ENCODE data around the gene LINGO3.
A peak's percentile ranks its signal among the peaks of the same experiment; 100 is the strongest.

LINGO3 gene

GRCh38 chr19:2338751-2339643 is 31.0 kb upstream of the LINGO3 start:
- no peak for DNase-seq

DNA sequence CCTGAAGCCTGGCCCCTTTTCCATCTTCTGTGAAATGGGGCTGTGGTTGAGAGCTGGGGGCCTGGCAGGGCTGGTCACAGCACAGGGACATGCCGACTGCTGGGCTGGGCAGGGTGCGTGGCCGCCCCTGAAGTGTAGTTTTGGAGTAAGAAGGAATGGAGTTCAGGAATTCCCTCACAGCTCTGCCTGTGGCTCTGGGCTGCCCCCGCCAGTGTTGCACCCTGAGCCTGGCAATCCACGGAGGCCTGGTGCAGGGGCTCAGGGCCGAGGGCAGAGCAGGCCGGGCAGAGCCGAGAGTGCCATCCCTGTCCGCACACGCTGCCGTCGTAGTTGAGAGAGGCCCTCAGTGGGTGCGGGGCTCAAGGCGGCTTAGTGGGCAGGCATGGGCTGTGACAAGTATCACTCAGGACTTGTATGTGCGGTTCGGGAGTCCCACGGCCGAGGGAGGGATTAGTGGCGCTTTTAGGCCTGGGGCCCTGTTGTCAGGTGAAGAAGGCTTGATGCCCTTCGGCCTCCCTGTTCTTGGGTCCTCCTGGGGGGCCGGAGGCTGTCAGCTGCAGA is 30.2 kb upstream of the LINGO3 start:
- no peak for DNase-seq

GRCh38 chr19:2337329-2337707 is 29.4 kb upstream of the LINGO3 start:
- DNase-seq = peak; percentile 64

DNA sequence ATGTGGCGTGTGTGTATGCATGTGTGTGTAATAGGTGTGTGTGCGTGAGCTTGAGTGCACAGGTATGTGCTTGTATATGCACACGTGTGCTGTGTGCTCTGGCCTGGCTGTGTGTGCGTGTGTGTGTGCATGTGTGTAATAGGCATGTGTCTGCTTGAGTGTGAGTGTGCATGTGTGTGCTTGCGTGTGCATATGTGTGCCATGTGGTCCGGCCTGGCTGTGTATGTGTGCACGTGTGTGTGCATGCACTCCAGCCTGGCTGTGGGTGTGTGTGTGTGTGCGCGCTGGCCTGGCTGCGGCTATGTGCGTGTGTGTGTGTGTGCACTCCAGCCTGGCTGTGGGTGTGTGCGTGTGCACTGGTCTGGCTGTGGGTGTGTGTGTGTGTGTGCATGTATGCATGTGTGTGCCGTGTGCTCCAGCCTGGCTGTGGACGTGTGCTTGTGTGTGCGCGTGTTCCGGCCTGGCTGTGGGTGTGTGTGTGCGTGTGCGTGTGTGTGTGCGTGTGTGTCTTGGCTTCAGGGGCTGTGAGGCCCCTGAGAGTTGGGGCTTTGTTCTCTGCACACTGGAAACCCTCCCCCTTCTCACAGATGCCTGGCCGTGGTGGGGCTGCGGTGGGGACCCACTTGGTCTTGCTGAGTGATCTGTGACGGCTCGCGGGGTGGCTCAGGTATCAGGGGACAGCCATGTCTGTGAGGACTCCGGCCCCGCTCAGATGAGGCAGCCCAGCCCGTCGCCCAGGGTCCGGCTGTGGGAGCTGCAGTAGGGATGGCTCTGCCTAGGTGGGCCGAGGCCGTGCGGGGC is 28.8 kb upstream of the LINGO3 start:
- DNase-seq = no peak

- no peak for DNase-seq
Measured at GRCh38 chr19:2335848-2336247, 27.9 kb upstream of the LINGO3 start.

DNA sequence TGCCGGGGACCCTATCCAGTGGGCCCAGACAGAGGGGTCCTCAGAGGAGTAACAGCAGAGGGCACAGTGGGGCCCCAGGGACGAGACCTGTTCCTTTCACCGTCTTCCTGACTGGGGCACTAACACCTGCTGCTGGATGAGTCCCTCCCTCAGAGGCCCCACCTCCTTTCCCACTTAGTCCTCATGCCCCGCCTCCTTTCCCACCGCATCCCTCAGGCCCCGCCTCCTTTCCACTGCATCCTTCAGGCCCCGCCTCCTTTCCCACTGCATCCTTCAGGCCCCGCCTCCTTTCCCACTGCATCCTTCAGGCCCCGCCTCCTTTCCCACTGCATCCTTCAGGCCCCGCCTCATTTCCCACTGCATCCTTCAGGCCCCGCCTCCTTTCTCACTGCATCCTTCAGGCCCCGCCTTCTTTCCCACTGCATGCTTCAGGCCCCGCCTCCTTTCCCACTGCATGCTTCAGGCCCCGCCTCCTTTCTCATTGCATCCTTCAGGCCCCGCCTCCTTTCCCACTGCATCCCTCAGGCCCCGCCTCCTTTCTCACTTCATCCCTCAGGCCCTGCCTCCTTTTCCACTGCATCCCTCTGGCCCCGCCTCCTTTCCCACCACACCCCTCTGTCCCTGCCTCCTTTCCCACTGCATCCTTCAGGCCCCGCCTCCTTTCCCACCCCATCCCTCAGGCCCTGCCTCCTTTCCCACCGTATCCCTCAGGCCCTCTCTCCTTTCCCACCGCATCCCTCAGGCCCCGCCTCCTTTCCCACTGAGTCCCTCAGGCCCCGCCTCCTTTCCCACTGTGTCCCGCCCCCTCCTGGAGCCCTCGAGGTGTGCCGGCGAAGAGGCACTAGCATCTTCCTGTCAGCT is 27.3 kb upstream of the LINGO3 start:
- DNase-seq = no peak

- no peak for DNase-seq
Measured at GRCh38 chr19:2334426-2334825, 26.5 kb upstream of the LINGO3 start.

GRCh38 chr19:2333807-2334211 is 25.9 kb upstream of the LINGO3 start:
- no peak for DNase-seq

GRCh38 chr19:2333027-2333806 is 25.3 kb upstream of the LINGO3 start:
- no peak for DNase-seq

DNA sequence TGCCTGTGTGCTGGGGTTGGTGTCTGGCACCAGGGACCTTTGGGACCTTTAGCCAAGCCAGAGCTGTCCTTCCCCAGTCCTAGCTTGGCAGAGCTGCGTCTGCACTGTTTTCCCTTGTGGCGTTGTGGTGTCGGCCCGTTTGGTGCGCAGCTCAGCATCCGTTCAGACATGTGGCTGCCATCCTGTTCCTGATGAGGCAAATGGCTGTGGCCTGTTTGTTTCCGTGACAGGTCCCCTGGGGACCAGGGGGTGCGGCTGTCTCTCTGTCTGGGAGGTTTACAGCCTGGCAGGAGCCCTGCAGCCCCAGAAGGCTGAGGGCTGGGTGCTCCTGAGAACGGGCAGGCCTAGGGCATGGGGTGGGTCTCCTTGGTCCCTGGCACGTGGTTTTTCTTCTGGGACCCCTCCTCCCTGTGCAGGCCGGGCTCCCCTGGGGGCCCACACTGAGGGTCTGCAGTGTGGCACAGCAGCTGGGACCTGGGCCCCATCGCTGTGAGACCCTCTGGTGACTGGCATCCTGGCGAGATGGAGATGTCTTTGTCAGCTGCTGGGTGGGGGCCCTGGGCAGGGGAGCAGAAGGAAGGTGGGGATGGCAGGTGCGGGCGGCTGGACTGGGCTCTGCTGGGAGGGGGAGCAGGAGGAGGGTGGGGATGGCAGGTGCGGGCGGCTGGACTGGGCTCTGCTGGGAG is 24.5 kb upstream of the LINGO3 start:
- DNase-seq = no peak

DNA sequence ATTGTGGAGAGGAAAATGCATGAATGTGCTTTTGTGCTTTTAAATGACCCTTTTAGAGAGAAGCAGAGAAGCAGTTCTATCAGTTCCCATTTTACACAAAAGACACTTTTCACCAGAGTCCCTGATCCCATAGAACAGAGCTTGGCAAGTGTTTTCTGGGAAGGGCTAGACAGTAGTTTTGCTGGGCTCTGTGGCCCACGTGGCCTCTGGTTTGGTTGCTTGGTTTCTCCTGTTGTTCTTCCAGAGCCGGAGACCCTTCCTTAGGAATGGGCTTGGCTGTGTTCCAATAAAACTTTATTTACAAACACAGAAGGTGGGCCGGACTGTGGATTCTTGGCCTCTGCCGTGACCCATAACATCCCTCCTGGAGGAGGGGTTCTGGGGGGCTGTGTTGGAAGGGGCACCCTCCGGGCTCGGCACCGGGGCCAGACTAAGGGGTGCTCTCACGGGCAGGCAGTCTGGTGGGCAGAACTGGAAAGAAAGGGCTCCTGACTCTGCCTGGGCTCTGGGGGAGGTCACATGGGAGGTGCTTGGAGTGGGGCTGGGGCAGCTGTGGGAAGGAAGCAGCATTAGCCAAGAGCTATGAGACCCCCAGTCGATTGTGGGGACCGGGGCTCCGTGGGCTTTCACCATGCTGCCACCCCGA is 23.8 kb upstream of the LINGO3 start:
- peak; percentile 76 for DNase-seq

- no peak for DNase-seq
Measured at GRCh38 chr19:2330632-2331284, 22.8 kb upstream of the LINGO3 start.

DNA sequence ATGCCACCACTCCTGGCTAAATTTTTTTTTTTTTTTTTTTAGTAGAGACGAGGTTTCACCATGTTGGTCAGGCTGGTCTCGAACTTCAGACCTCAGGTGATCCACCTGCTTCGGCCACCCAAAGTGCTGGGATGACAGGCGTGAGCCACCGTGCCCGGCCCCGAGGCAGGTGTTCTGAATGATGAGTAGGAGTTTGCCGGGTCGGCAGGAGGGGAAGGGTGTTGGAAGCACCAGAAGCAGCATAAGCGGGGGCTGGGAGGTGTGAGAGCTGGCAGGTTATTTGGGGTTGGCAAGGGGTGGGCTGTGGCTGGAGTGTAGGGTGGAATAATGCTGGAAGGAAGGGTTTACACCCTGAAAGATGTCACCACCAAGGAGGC is 22.3 kb upstream of the LINGO3 start:
- no peak for DNase-seq

- no peak for DNase-seq
Measured at GRCh38 chr19:2329501-2329916, 21.6 kb upstream of the LINGO3 start.

DNA sequence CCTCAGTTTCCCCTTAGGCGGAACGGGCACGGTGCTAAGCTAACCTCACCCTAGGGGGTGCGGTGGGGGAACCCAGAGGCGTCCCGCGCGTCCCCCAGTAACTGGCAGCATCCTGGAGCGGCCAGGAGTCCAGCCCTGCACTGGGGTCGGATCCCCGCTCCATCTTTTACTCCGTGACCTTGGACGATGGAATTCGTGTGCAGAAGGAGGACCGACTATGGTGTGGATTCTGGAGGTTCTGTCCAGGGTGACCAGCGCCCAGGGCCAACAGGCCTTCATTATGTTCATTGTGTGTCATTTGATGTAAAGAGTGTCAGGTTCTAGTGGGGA is 21.2 kb upstream of the LINGO3 start:
- DNase-seq = no peak

DNA sequence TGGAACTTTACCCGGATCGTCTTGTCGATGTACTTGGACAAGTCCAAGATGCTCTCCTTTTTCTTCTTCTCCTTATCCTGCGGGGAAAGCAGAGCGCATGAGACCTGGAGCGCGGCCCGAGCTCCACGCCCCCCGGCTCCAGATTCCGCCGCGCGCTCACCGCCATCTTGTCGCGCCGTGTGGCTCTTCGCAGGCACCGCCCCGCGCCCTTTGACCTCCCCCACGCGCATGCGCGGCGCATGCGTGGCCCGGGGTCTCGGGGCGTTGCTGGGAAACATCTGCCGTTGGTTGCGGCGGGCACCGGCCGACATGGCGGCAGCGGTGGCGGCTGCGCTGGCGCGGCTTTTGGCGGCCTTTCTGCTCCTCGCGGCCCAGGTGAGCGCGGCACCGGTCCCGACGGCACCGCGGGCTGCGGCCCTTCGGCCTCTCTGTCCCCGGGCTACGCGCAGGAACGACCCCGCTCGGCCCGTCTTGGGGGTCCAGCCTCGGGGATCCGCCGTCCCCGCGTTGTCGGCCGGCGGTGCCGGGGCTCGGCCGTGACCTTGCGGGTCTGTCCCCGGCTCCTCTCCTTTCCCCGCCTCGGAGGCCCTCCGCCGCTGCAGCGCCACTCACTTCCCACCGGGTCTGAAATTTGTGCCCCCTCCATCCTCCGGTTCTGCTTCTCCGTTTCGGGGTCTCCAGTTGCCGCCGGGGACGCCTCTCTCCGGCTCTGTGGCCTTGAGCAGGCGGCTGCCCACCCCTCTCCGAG is 20.6 kb upstream of the LINGO3 start, which contains the start of the genes LSM7 and SPPL2B:
Gene LSM7, minus strand, starts transcription at position 186 of the 748 bp plus-strand sequence. Its CDS starts 20 bp downstream, at position 166.
Gene SPPL2B, plus strand, starts transcription at position 284 of the 748 bp plus-strand sequence. Its CDS starts 26 bp downstream, at position 310.
- DNase-seq = peak; percentile 94

DNA sequence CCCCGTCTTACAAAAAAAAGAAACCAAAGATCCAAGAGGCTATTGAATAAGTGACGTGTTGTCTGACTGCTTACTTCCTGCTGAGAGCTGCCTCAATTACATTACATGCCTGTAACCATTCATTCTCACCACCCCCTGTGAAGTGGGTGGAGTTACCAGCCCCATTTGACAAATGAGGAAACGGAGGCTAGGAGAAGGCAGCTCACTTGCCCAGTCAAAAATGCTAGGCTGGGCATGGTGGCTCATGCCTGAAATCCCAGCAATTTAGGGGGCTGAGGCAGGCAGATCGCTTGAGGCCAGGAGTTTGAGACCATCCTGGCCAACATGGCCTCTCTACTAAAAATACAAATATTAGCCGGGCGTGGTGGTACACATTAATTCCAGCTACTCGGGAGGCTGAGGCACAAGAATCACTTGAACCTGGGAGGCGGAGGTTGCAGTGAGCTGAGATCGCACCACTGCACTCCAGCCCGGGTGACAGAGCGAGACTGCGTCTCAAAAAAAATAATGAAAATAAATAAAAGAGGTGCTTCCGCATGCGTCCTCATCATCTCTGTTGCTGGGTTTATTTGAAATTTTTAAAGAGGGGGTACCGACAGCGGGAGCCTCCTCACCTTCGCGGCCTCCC is 19.9 kb upstream of the LINGO3 start:
- DNase-seq = no peak

DNA sequence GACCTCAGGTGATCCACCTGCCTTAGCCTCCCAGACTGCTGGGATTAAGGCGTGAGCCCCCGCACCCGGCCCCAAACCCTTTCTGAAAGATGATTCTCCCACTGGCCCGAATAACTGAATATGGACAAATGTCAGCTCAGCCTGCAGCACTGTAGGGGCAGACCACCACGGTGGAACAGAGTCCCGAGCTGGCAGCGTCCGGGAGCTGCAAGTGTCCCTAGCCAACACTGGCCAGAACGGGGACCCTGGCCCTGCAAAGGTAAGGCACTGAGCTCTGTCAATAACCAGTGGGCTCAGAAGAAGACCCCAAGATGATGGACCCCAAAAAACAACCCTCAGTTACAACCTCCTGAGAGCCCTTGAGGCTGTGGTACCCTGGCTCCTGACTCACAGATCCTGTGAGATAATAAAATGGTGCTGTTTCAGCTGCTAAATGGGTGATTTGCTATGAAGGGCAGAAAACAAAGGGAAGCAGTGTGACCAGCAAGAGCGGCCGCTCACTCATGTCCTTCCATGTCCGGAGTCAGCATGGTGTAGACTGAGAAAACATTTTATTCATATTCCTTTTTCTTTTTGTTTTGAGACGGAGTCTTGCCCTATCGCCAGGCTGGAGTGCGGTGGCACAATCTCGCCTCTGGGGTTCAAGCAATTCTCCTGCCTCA is 18.9 kb upstream of the LINGO3 start:
- DNase-seq = no peak
